GM18502 (cell line): ENCODE measurements around the gene SERINC5.
"Not testable (repeated sequence)": the region's sequence is repeated elsewhere in the genome, so short reads cannot be mapped to it uniquely, and the experiment has no call there.

ENCODE experiments used
- ATAC-seq: cut with Tn5 transposase; IDR thresholded peaks from one replicate; pipeline ENCODE4 v1.9.1; 2021; ENCODE audit warnings: mild to moderate bottlenecking; ENCODE audit not compliant: unreplicated experiment, poor library complexity

SERINC5 gene

GRCh38 chr5:80147119-80147815 is 108.6 kb downstream of the SERINC5 start:
- ATAC-seq: no peak

- no peak for ATAC-seq
These were observed 109.8 kb downstream of the SERINC5 start for GRCh38 chr5:80146046-80146445.

- peak; percentile 61 for ATAC-seq
These were observed 112.4 kb downstream of the SERINC5 start for GRCh38 chr5:80143491-80143890.

- peak; percentile 14 for ATAC-seq
These were observed 112.9 kb downstream of the SERINC5 start for GRCh38 chr5:80142996-80143395.

- no peak for ATAC-seq
These were observed 114.2 kb downstream of the SERINC5 start for GRCh38 chr5:80141681-80142080.

GRCh38 chr5:80141147-80141671 is 114.6 kb downstream of the SERINC5 start:
- no peak for ATAC-seq

GRCh38 chr5:80140496-80140895 is 115.4 kb downstream of the SERINC5 start:
- no peak for ATAC-seq

GRCh38 chr5:80139466-80139972 is 116.3 kb downstream of the SERINC5 start:
- no peak for ATAC-seq

- ATAC-seq: no peak
These were observed 117.4 kb downstream of the SERINC5 start for GRCh38 chr5:80138486-80138885.

- ATAC-seq: not testable (repeated sequence)
These were observed 119.0 kb downstream of the SERINC5 start for GRCh38 chr5:80136798-80137197.

- no peak for ATAC-seq
These were observed 121.0 kb downstream of the SERINC5 start for GRCh38 chr5:80134876-80135275.

GRCh38 chr5:80129146-80129545 is 126.7 kb downstream of the SERINC5 start:
- no peak for ATAC-seq

- no peak for ATAC-seq
These were observed 127.7 kb downstream of the SERINC5 start for GRCh38 chr5:80128141-80128540.

- ATAC-seq: no peak
These were observed 128.7 kb downstream of the SERINC5 start for GRCh38 chr5:80127116-80127552.

- ATAC-seq: peak; percentile 70
These were observed 129.8 kb downstream of the SERINC5 start for GRCh38 chr5:80125962-80126480.

GRCh38 chr5:80125022-80125961 is 130.6 kb downstream of the SERINC5 start:
- ATAC-seq: peak; percentile 86

GRCh38 chr5:80124121-80124918 is 131.5 kb downstream of the SERINC5 start:
- ATAC-seq: no peak

GRCh38 chr5:80122579-80122978 is 133.3 kb downstream of the SERINC5 start:
- no peak for ATAC-seq

- ATAC-seq: no peak
These were observed 136.5 kb downstream of the SERINC5 start for GRCh38 chr5:80119372-80119771.

GRCh38 chr5:80117446-80117845 is 138.4 kb downstream of the SERINC5 start:
- ATAC-seq: no peak
